Vagina (tissue), 2 donors: Measurements from ENCODE around the gene RPL13A. TPM values are rescaled to one million over a fixed set of nuclear protein-coding genes. Genes with fewer than 3 reads are reported as not detected.
"Not testable (repeated sequence)": the region's sequence is repeated elsewhere in the genome, so short reads cannot be mapped to it uniquely, and the experiment has no call there.

ENCODE experiments used
- DNase-seq, 2 donors: peaks; one replicate each; pipeline ENCODE4 v3.0.0-alpha.2; 2017; ENCODE audit errors: extremely low spot score in 2 of 2
- H3K27ac ChIP-seq: fragments of 200-600 bp; sonication (generic); one replicate; pipeline ENCODE4 v1.5.1; 2019
- H3K27me3 ChIP-seq: fragments of 200-600 bp; sonication (generic); one replicate; pipeline ENCODE4 v1.5.1; 2019
- H3K36me3 ChIP-seq, 2 donors: fragments of 200-600 bp; sonication (generic); one replicate each; pipeline ENCODE4 v1.5.1; 2017 to 2019
- H3K4me1 ChIP-seq: fragments of 200-600 bp; sonication (generic); one replicate; pipeline ENCODE4 v1.5.1; 2019
- H3K4me3 ChIP-seq, 2 donors: fragments of 200-600 bp; sonication (generic); 1 replicate in 1 of 2; 2 replicates in 1 of 2; pipeline ENCODE4 v1.5.1; 2016 to 2019
- H3K9me3 ChIP-seq: fragments of 200-600 bp; sonication (generic); one replicate; pipeline ENCODE4 v1.5.1; 2019
- CTCF ChIP-seq, 3 experiments: fragments of 450-650 bp in 2 of 3; fragments of 200-600 bp in 1 of 3; sonication (generic) in 1 of 3; IDR thresholded peaks; one replicate each; pipeline ENCODE4 v1.5.1; 2017 to 2019; ENCODE audit warnings: antibody characterized with exemption in 3 of 3, mild to moderate bottlenecking in 2 of 3, moderate library complexity in 2 of 3
- POLR2A ChIP-seq, 2 donors: fragments of 450-650 bp; IDR thresholded peaks; one replicate each; pipeline ENCODE4 v1.6.1; 2017; ENCODE audit warnings: antibody characterized with exemption in 2 of 2, mild to moderate bottlenecking in 2 of 2, moderate library complexity in 2 of 2
- POLR2AphosphoS5 ChIP-seq, 2 donors: sonication (generic); formaldehyde crosslinking; IDR thresholded peaks; one replicate each; pipeline ENCODE4 v1.9.0; 2017; ENCODE audit warnings: antibody characterized with exemption in 2 of 2, mild to moderate bottlenecking in 2 of 2, low read depth in 1 of 2; ENCODE audit not compliant: insufficient read depth in 1 of 2
- intact Hi-C: fragments of 100-400 bp; cut with DNase I; formaldehyde crosslinking; loops from one replicate; pipeline ENCODE4 v1.15.1; 2023
- total RNA-seq: library from RNA; depleted of rRNA; stranded (reverse); fragments of >200 nt; gene quantifications from one replicate; pipeline ENCODE4 v1.2.3, GENCODE V29; 2016

RPL13A gene
- total RNA-seq, 1 donor from 2014 or later: 3,900 TPM

- Histone ChIP-seq H3K4me1 (peaks cover 44% of the 10 kb centered on the region), H3K36me3 (peaks cover 0 to 6% of the 10 kb centered on the region in 2 donors), H3K9me3 (no peaks in the 10 kb centered on the region), H3K4me3 (no peak overlapping the region), H3K27ac (peak overlapping the region; percentile 95), H3K27me3 (no peaks in the 10 kb centered on the region)
- TF ChIP-seq CTCF (IDR thresholded peaks at IDR 0.05) (no peak), POLR2A (IDR thresholded peaks at IDR 0.05) (no peak), POLR2AphosphoS5 (IDR thresholded peaks at IDR 0.05; ENCODE audit: insufficient read depth in 1 of 2, low read depth in 1 of 2) (peak in 1 of 2 donors; percentile 42)
- DNase-seq: no peak
- intact Hi-C loops: no loop called here
Observed at GRCh38 chr19:49455773-49456172, 31.6 kb upstream of the RPL13A start.

DNA sequence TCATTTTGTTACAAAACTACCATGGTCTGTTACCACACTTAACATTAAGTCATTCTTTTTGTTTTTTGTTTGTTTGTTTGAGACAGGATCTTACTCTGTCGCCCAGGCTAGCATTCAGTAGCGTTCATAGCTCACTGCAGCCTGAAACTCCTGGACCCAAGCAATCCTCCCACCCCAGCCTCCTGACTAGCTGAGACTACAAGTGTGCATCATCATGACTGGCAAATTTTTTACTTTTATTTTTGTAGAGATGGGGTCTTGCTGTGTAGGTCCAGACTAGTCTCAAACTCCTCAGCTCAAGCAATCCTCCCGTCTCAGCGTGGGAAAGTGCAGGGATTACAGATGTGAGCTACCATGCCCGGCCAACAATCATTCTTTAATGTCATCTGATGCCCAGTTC lies 31.1 kb upstream of the RPL13A start:
- no peak overlapping the region for H3K4me3 ChIP-seq
- H3K36me3 ChIP-seq: peaks cover 0 to 6% of the 10 kb centered on the region in 2 donors
- peak overlapping the region; percentile 95 for H3K27ac ChIP-seq
- H3K9me3 ChIP-seq: no peaks in the 10 kb centered on the region
- TF ChIP-seq CTCF (IDR thresholded peaks at IDR 0.05): no peak
- no peak for TF ChIP-seq POLR2A (IDR thresholded peaks at IDR 0.05)
- TF ChIP-seq POLR2AphosphoS5 (IDR thresholded peaks at IDR 0.05; ENCODE audit: insufficient read depth in 1 of 2, low read depth in 1 of 2): no peak
- no peaks in the 10 kb centered on the region for H3K27me3 ChIP-seq
- peaks cover 40% of the 10 kb centered on the region for H3K4me1 ChIP-seq
- intact Hi-C loops: no loop called here
- no peak for DNase-seq

GRCh38 chr19:49458567-49458903 lies 28.9 kb upstream of the RPL13A start:
- intact Hi-C loops: no loop called here
- no peaks in the 10 kb centered on the region for H3K9me3 ChIP-seq
- H3K4me1 ChIP-seq: peaks cover 40% of the 10 kb centered on the region
- peaks cover 0 to 6% of the 10 kb centered on the region in 2 donors for H3K36me3 ChIP-seq
- no peak overlapping the region for H3K4me3 ChIP-seq
- no peaks in the 10 kb centered on the region for H3K27me3 ChIP-seq
- DNase-seq: no peak
- H3K27ac ChIP-seq: peak overlapping the region; percentile 95
- TF ChIP-seq POLR2AphosphoS5 (IDR thresholded peaks at IDR 0.05; ENCODE audit: insufficient read depth in 1 of 2, low read depth in 1 of 2): no peak
- TF ChIP-seq POLR2A (IDR thresholded peaks at IDR 0.05): no peak
- no peak for TF ChIP-seq CTCF (IDR thresholded peaks at IDR 0.05)

DNA sequence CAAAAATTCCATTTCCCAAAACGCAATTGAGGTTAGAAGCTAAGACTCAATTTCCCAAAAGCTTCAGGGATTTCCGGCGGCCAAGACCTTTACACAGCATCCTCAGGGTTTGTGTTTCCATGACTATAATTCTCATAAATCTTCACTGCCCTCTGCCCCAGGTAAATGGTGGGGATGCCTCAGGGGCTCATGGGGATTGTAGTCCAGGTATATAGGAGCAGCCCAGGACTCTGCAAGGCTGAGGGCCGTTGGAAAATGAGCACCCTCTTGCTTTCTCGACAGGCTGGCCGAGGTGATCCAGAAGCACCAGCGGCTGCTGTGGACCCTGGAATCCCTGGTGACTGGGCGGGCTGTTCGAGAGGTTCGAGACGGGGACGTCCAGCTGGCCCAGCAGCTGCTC lies 28.0 kb upstream of the RPL13A start:
- peak overlapping the region; percentile 95 for H3K27ac ChIP-seq
- no peak overlapping the region for H3K4me3 ChIP-seq
- no peak for DNase-seq
- peaks cover 0 to 14% of the 10 kb centered on the region in 2 donors for H3K36me3 ChIP-seq
- intact Hi-C loops: no loop called here
- TF ChIP-seq CTCF (IDR thresholded peaks at IDR 0.05) (no peak), POLR2AphosphoS5 (IDR thresholded peaks at IDR 0.05; ENCODE audit: insufficient read depth in 1 of 2, low read depth in 1 of 2) (no peak), POLR2A (IDR thresholded peaks at IDR 0.05) (no peak)
- no peaks in the 10 kb centered on the region for H3K27me3 ChIP-seq
- no peaks in the 10 kb centered on the region for H3K9me3 ChIP-seq
- H3K4me1 ChIP-seq: peaks cover 31% of the 10 kb centered on the region

GRCh38 chr19:49461130-49461529 lies 26.3 kb upstream of the RPL13A start:
- H3K27me3 ChIP-seq, H3K9me3 ChIP-seq, H3K4me3 ChIP-seq, H3K27ac ChIP-seq, intact Hi-C loops, DNase-seq: not testable (repeated sequence)
- peaks cover 0 to 24% of the 10 kb centered on the region in 2 donors for H3K36me3 ChIP-seq
- H3K4me1 ChIP-seq: peaks cover 19% of the 10 kb centered on the region

GRCh38 chr19:49461656-49462055 lies 25.8 kb upstream of the RPL13A start:
- Histone ChIP-seq H3K27ac (no peak overlapping the region), H3K4me3 (no peak overlapping the region), H3K4me1 (peaks cover 19% of the 10 kb centered on the region), H3K9me3 (no peaks in the 10 kb centered on the region), H3K27me3 (no peaks in the 10 kb centered on the region), H3K36me3 (peaks cover 0 to 26% of the 10 kb centered on the region in 2 donors)
- no peak for TF ChIP-seq POLR2A (IDR thresholded peaks at IDR 0.05)
- no peak for TF ChIP-seq POLR2AphosphoS5 (IDR thresholded peaks at IDR 0.05; ENCODE audit: insufficient read depth in 1 of 2, low read depth in 1 of 2)
- TF ChIP-seq CTCF (IDR thresholded peaks at IDR 0.05): no peak
- intact Hi-C loops: no loop called here
- no peak for DNase-seq
